ENCODE results near the gene RAP2A. TPM values are rescaled to one million over a fixed set of nuclear protein-coding genes. Genes with fewer than 3 reads are reported as not detected.

RAP2A gene
- total and polyA plus RNA-seq, 4 donors: 7.5 to 46.0 (median 23.7) TPM

- Histone ChIP-seq H3K27me3 (ENCODE audit: control insufficient read depth in 3 of 3, insufficient read depth in 3 of 3, low read length in 2 of 3) (no peaks in the 10 kb centered on the region), H3K9ac (ENCODE audit: insufficient read depth in 1 of 2, low read length in 2 of 2) (no peak overlapping the region), H3K4me1 (ENCODE audit: control insufficient read depth in 5 of 5, insufficient read depth in 5 of 5, low read length in 5 of 5) (no peaks in the 10 kb centered on the region), H3K36me3 (ENCODE audit: control insufficient read depth in 4 of 4, insufficient read depth in 4 of 4, low read length in 4 of 4) (no peaks in the 10 kb centered on the region), H3K4me3 (no peak overlapping the region), H3K9me3 (ENCODE audit: control insufficient read depth in 4 of 4, insufficient read depth in 3 of 4, low read length in 3 of 4) (no peaks in the 10 kb centered on the region), H3K27ac (ENCODE audit: low read depth in 1 of 2, low read length in 1 of 2) (no peak overlapping the region)
- WGBS, 2 donors: 69 to 87% methylated on average over 4 of the region's 4 CpGs
- TF ChIP-seq, protein P1, sequence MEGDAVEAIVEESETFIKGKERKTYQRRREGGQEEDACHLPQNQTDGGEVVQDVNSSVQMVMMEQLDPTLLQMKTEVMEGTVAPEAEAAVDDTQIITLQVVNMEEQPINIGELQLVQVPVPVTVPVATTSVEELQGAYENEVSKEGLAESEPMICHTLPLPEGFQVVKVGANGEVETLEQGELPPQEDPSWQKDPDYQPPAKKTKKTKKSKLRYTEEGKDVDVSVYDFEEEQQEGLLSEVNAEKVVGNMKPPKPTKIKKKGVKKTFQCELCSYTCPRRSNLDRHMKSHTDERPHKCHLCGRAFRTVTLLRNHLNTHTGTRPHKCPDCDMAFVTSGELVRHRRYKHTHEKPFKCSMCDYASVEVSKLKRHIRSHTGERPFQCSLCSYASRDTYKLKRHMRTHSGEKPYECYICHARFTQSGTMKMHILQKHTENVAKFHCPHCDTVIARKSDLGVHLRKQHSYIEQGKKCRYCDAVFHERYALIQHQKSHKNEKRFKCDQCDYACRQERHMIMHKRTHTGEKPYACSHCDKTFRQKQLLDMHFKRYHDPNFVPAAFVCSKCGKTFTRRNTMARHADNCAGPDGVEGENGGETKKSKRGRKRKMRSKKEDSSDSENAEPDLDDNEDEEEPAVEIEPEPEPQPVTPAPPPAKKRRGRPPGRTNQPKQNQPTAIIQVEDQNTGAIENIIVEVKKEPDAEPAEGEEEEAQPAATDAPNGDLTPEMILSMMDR (IDR thresholded peaks at IDR 0.05; ENCODE audit: control extremely low read depth, extremely low read depth): no peak
- ATAC-seq (ENCODE audit: insufficient read depth, low FRiP score) (no peak), DNase-seq (peak in 1 of 3 donors; percentile 32)
Measured at GRCh38 chr13:97414392-97414791, 19.6 kb upstream of the RAP2A start.

DNA sequence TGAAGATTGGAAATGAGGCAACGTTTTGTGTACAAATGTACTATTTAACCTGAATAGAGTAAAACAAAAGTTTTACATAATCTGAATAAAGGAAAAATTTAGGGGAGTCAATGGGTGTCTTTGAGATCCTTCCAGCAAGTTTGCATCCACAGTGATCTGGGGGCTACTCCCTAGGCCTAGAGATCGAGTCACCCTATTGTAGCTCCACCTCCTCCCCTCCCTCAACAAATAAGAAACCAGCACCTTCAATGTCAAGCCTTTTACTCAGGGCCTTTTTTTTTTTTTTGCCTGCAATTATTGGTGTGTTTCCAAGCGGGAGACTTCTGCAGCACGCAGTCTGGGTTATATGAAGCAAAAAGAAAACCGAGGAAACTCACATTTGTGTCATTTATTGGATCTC, 16.3 kb upstream of the RAP2A start:
- H3K4me3 ChIP-seq: no peak overlapping the region
- H3K27me3 ChIP-seq (ENCODE audit: control insufficient read depth in 3 of 3, insufficient read depth in 3 of 3, low read length in 2 of 3): no peaks in the 10 kb centered on the region
- ATAC-seq (ENCODE audit: insufficient read depth, low FRiP score): no peak
- DNase-seq: no peak
- H3K27ac ChIP-seq (ENCODE audit: low read depth in 1 of 2, low read length in 1 of 2): no peak overlapping the region
- no peaks in the 10 kb centered on the region for H3K9me3 ChIP-seq (ENCODE audit: control insufficient read depth in 4 of 4, insufficient read depth in 3 of 4, low read length in 3 of 4)
- peaks cover 0 to 7% (median 0%) of the 10 kb centered on the region in 5 donors for H3K4me1 ChIP-seq (ENCODE audit: control insufficient read depth in 5 of 5, insufficient read depth in 5 of 5, low read length in 5 of 5)
- no peak overlapping the region for H3K9ac ChIP-seq (ENCODE audit: insufficient read depth in 1 of 2, low read length in 2 of 2)
- 68 to 80% methylated on average over 5 of the region's 5 CpGs for WGBS, 2 donors
- no peaks in the 10 kb centered on the region for H3K36me3 ChIP-seq (ENCODE audit: control insufficient read depth in 4 of 4, insufficient read depth in 4 of 4, low read length in 4 of 4)
- TF ChIP-seq, protein P1 (IDR thresholded peaks at IDR 0.05; ENCODE audit: control extremely low read depth, extremely low read depth): no peak

- Histone ChIP-seq H3K27ac (ENCODE audit: low read depth in 1 of 2, low read length in 1 of 2) (no peak overlapping the region), H3K36me3 (ENCODE audit: control insufficient read depth in 4 of 4, insufficient read depth in 4 of 4, low read length in 4 of 4) (no peaks in the 10 kb centered on the region), H3K9me3 (ENCODE audit: control insufficient read depth in 4 of 4, insufficient read depth in 3 of 4, low read length in 3 of 4) (no peaks in the 10 kb centered on the region), H3K4me1 (ENCODE audit: control insufficient read depth in 5 of 5, insufficient read depth in 5 of 5, low read length in 5 of 5) (peaks cover 0 to 8% (median 0%) of the 10 kb centered on the region in 5 donors), H3K9ac (ENCODE audit: insufficient read depth in 1 of 2, low read length in 2 of 2) (no peak overlapping the region), H3K27me3 (ENCODE audit: control insufficient read depth in 3 of 3, insufficient read depth in 3 of 3, low read length in 2 of 3) (no peaks in the 10 kb centered on the region), H3K4me3 (no peak overlapping the region)
- WGBS, 2 donors: 84 to 88% methylated on average over 8 of the region's 8 CpGs
- TF ChIP-seq, protein P1 (IDR thresholded peaks at IDR 0.05; ENCODE audit: control extremely low read depth, extremely low read depth): no peak
- DNase-seq: no peak
- ATAC-seq (ENCODE audit: insufficient read depth, low FRiP score): no peak
Measured at GRCh38 chr13:97422118-97423054, 11.6 kb upstream of the RAP2A start.
